Mesenchymal stem cell (in vitro differentiated cells and primary cell): ENCODE results near the gene RASGRF2. TPM values are rescaled to one million over a fixed set of nuclear protein-coding genes. Genes with fewer than 3 reads are reported as not detected.

Experiments used
- DNase-seq: peaks from one replicate; pipeline ENCODE4 v3.0.0-alpha.2; 2013
- H2AFZ ChIP-seq: one replicate; pipeline ENCODE4 v1.6.1; 2013; ENCODE audit warnings: low read depth, mild to moderate bottlenecking, control low read depth, inconsistent platforms, low read length, moderate library complexity
- H2AK5ac ChIP-seq: 2 replicates; pipeline ENCODE4 v1.6.1; 2013; ENCODE audit warnings: low read length, moderate library complexity, mild to moderate bottlenecking, inconsistent platforms; ENCODE audit not compliant: severe bottlenecking
- H2BK120ac ChIP-seq: one replicate; pipeline ENCODE4 v1.6.1; 2013; ENCODE audit warnings: low read depth, mild to moderate bottlenecking, inconsistent platforms, low read length, moderate library complexity
- H2BK12ac ChIP-seq, 2 experiments: one replicate each; pipeline ENCODE4 v1.6.1; 2013; ENCODE audit warnings: inconsistent platforms in 2 of 2, low read length in 2 of 2, mild to moderate bottlenecking in 2 of 2, moderate library complexity in 2 of 2, control low read depth in 1 of 2
- H2BK15ac ChIP-seq: one replicate; pipeline ENCODE4 v1.6.1; 2013; ENCODE audit warnings: mild to moderate bottlenecking, low read depth, inconsistent platforms; ENCODE audit not compliant: poor library complexity, severe bottlenecking
- H2BK5ac ChIP-seq: 2 replicates; pipeline ENCODE4 v1.6.1; 2013; ENCODE audit warnings: low read depth, mild to moderate bottlenecking, low read length, control low read depth, inconsistent platforms; ENCODE audit not compliant: poor library complexity, severe bottlenecking
- H3K14ac ChIP-seq, 2 experiments: one replicate each; pipeline ENCODE4 v1.6.1; 2013; ENCODE audit warnings: inconsistent platforms in 2 of 2, low read length in 2 of 2, control low read depth in 1 of 2, mild to moderate bottlenecking in 1 of 2, moderate library complexity in 1 of 2
- H3K18ac ChIP-seq, 2 experiments: one replicate each; pipeline ENCODE4 v1.6.1; 2013; ENCODE audit warnings: inconsistent platforms in 2 of 2, low read length in 2 of 2, control low read depth in 1 of 2, low read depth in 1 of 2, mild to moderate bottlenecking in 1 of 2
- H3K23ac ChIP-seq, 2 experiments: one replicate each; pipeline ENCODE4 v1.6.1; 2013; ENCODE audit warnings: inconsistent platforms in 2 of 2, low read length in 2 of 2, mild to moderate bottlenecking in 2 of 2, moderate library complexity in 2 of 2, control low read depth in 1 of 2
- H3K27ac ChIP-seq: 2 replicates; pipeline ENCODE4 v1.5.1; 2013; ENCODE audit warnings: mild to moderate bottlenecking, moderate library complexity, low read length, control low read depth, inconsistent platforms; ENCODE audit not compliant: poor library complexity, severe bottlenecking
- H3K27me3 ChIP-seq, 2 experiments: 2 replicates each; pipeline versions ENCODE4 v1.6.1 to v1.7.0; 2013; ENCODE audit warnings: low read length in 2 of 2, mild to moderate bottlenecking in 2 of 2, moderate library complexity in 2 of 2, control low read depth in 1 of 2, inconsistent platforms in 1 of 2; ENCODE audit not compliant: control insufficient read depth in 1 of 2, insufficient read depth in 1 of 2
- H3K36me3 ChIP-seq, 2 experiments: 2 replicates each; pipeline versions ENCODE4 v1.6.1 to v1.7.0; 2013; ENCODE audit warnings: low read length in 2 of 2, control low read depth in 1 of 2, inconsistent platforms in 1 of 2, low read depth in 1 of 2, mild to moderate bottlenecking in 1 of 2; ENCODE audit not compliant: insufficient read depth in 2 of 2, control insufficient read depth in 1 of 2
- H3K4ac ChIP-seq, 2 experiments: one replicate each; pipeline ENCODE4 v1.6.1; 2013; ENCODE audit warnings: inconsistent platforms in 2 of 2, low read length in 2 of 2, mild to moderate bottlenecking in 2 of 2, moderate library complexity in 2 of 2, control low read depth in 1 of 2, low read depth in 1 of 2
- H3K4me1 ChIP-seq: 2 replicates; pipeline ENCODE4 v1.6.1; 2013; ENCODE audit warnings: low read depth, low read length, control low read depth; ENCODE audit not compliant: control insufficient read depth, insufficient read depth
- H3K4me2 ChIP-seq: 2 replicates; pipeline ENCODE4 v1.6.1; 2013; ENCODE audit warnings: low read length, mild to moderate bottlenecking, inconsistent platforms; ENCODE audit not compliant: poor library complexity, severe bottlenecking
- H3K4me3 ChIP-seq, 2 experiments: 2 replicates each; pipeline versions ENCODE4 v1.5.1 to v1.7.0; 2013; ENCODE audit warnings: low read length in 2 of 2, mild to moderate bottlenecking in 2 of 2, control low read depth in 1 of 2, low read depth in 1 of 2; ENCODE audit not compliant: insufficient read depth in 1 of 2
- H3K79me1 ChIP-seq: replicated peaks from 2 replicates; pipeline ENCODE4 v1.6.1; 2013; ENCODE audit warnings: mild to moderate bottlenecking, control low read depth, low read length, inconsistent platforms; ENCODE audit not compliant: poor library complexity, severe bottlenecking
- H3K9ac ChIP-seq: 2 replicates; pipeline ENCODE4 v1.7.0; 2013; ENCODE audit warnings: mild to moderate bottlenecking, low read length, moderate library complexity
- H3K9me3 ChIP-seq: 2 replicates; pipeline ENCODE4 v1.7.0; 2013; ENCODE audit warnings: mild to moderate bottlenecking, low read length; ENCODE audit not compliant: control insufficient read depth
- H4K8ac ChIP-seq: one replicate; pipeline ENCODE4 v1.6.1; 2013; ENCODE audit warnings: inconsistent platforms, mild to moderate bottlenecking, low read length, moderate library complexity
- H4K91ac ChIP-seq: one replicate; pipeline ENCODE4 v1.6.1; 2013; ENCODE audit warnings: mild to moderate bottlenecking, low read length, inconsistent platforms
- WGBS: methylation state at CpG from one replicate; pipeline ENCODE4 v1.1.7; 2013; ENCODE audit warnings: mixed read lengths; 5-methylcytosine and 5-hydroxymethylcytosine counted together
- polyA plus RNA-seq, 2 experiments: library from polyadenylated mRNA; stranded (reverse); fragments of 200-250 nt; gene quantifications; one replicate each; pipeline ENCODE4 v1.2.3, GENCODE V29; 2013

RASGRF2 gene, protein sequence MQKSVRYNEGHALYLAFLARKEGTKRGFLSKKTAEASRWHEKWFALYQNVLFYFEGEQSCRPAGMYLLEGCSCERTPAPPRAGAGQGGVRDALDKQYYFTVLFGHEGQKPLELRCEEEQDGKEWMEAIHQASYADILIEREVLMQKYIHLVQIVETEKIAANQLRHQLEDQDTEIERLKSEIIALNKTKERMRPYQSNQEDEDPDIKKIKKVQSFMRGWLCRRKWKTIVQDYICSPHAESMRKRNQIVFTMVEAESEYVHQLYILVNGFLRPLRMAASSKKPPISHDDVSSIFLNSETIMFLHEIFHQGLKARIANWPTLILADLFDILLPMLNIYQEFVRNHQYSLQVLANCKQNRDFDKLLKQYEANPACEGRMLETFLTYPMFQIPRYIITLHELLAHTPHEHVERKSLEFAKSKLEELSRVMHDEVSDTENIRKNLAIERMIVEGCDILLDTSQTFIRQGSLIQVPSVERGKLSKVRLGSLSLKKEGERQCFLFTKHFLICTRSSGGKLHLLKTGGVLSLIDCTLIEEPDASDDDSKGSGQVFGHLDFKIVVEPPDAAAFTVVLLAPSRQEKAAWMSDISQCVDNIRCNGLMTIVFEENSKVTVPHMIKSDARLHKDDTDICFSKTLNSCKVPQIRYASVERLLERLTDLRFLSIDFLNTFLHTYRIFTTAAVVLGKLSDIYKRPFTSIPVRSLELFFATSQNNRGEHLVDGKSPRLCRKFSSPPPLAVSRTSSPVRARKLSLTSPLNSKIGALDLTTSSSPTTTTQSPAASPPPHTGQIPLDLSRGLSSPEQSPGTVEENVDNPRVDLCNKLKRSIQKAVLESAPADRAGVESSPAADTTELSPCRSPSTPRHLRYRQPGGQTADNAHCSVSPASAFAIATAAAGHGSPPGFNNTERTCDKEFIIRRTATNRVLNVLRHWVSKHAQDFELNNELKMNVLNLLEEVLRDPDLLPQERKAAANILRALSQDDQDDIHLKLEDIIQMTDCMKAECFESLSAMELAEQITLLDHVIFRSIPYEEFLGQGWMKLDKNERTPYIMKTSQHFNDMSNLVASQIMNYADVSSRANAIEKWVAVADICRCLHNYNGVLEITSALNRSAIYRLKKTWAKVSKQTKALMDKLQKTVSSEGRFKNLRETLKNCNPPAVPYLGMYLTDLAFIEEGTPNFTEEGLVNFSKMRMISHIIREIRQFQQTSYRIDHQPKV (N-terminal part only)
- polyA plus RNA-seq (2013, experiment 1 of 2): 24.9 TPM
- 25.2 TPM for polyA plus RNA-seq (2013, experiment 2 of 2)

DNA sequence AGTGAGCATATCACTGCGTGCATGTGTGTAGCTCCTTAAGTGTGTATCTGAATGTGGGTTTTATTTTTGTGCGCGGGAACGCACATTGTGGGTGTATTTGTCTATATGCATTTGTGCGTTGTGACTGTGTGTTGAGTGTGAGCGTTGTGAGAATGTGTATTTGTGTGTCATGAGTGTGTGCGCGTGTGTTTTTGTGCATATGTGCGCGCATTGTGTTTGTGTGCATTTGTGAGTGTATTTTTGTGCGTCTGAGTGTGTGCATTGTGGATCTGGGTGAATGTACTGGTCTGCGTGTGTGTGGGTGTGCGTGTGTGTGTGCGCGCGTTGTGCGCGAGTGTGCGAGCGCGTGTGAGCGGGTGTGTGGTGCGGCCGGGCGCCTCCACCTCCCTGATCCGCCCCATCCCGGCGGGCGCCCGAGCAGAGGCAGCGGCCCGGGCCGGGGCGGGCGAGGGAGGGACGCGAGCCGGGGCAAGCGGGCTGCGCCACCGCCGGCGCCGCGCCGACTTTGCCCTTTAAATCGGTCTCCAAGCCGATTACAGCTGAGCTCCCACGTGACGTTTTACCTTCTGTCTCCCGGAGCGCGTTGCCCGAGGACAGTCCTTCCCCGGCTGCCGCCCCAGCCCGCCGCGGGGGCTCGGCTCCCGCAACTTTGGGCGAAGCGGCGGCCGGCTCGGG lies at the start of gene RASGRF2:
TSS of gene RASGRF2 (plus strand) at position 596 of the 675 bp plus-strand sequence. CDS start 376 bp downstream, outside the sequence.
- H2BK12ac ChIP-seq: peak within 1 kb of the TSS in 1 of 2 experiments; percentile 98
- 10% methylated on average over 52 of the region's 66 CpGs for WGBS
- no peak within 1 kb of the TSS for H3K27ac ChIP-seq
- peaks cover 17% of the 10 kb centered on the region for H3K4me1 ChIP-seq
- no peak within 1 kb of the TSS for H2BK5ac ChIP-seq
- peak within 1 kb of the TSS in 1 of 2 experiments; percentile 99 for H3K23ac ChIP-seq
- peak within 1 kb of the TSS; percentile 59 for H4K8ac ChIP-seq
- no peak within 1 kb of the TSS for H3K9ac ChIP-seq
- peak within 1 kb of the TSS; percentile 5 to 100 for H3K4ac ChIP-seq
- peak within 1 kb of the TSS; percentile 68 to 100 for H3K18ac ChIP-seq
- H2AFZ ChIP-seq: peak within 1 kb of the TSS; percentile 72
- H3K27me3 ChIP-seq: peaks cover 48 to 61% of the 10 kb centered on the region in 2 experiments
- H2BK120ac ChIP-seq: peak within 1 kb of the TSS; percentile 96
- peak within 1 kb of the TSS in 1 of 2 experiments; percentile 99 for H3K14ac ChIP-seq
- no peaks in the 10 kb centered on the region for H3K79me1 ChIP-seq
- H3K9me3 ChIP-seq: no peaks in the 10 kb centered on the region
- H2AK5ac ChIP-seq: no peak within 1 kb of the TSS
- peak within 1 kb of the TSS; percentile 74 for H3K4me2 ChIP-seq
- peak within 1 kb of the TSS; percentile 73 for H2BK15ac ChIP-seq
- peak; percentile 78 for DNase-seq
- H3K36me3 ChIP-seq: no peaks in the 10 kb centered on the region
- peak within 1 kb of the TSS; percentile 50 to 64 for H3K4me3 ChIP-seq
- peak within 1 kb of the TSS; percentile 77 for H4K91ac ChIP-seq

DNA sequence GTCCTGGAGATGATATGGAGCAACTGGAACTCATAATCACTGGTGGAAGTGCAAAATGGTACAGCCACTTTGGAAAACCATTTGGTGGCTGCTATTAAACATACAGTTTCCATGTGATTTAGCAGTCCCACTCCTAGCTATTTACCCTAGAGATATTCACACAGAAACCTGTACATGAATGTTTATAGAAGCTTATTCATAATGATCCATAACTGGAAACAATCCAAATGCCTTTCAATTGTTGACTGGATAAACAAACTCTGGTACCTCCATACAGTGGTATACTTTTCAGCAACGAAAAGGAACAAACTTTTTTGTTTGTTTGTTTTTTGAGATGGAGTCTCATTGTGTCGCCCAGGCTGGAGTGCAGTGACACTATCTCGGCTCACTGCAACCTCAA lies 47.7 kb upstream of the RASGRF2 start:
- Histone ChIP-seq H3K23ac (no peak overlapping the region), H3K36me3 (no peaks in the 10 kb centered on the region), H2BK12ac (no peak overlapping the region), H2BK5ac (no peak overlapping the region), H3K9me3 (no peaks in the 10 kb centered on the region), H3K4ac (no peak overlapping the region), H3K27me3 (no peaks in the 10 kb centered on the region), H2BK120ac (no peak overlapping the region), H3K18ac (no peak overlapping the region), H3K4me2 (no peak overlapping the region), H2BK15ac (no peak overlapping the region), H2AK5ac (no peak overlapping the region), H4K91ac (no peak overlapping the region), H3K4me1 (no peaks in the 10 kb centered on the region), H3K27ac (no peak overlapping the region), H3K4me3 (no peak overlapping the region), H3K79me1 (no peaks in the 10 kb centered on the region), H2AFZ (no peak overlapping the region), H3K9ac (no peak overlapping the region), H4K8ac (no peak overlapping the region), H3K14ac (no peak overlapping the region)
- no peak for DNase-seq
- 89% methylated on average over 3 of the region's 3 CpGs for WGBS

DNA sequence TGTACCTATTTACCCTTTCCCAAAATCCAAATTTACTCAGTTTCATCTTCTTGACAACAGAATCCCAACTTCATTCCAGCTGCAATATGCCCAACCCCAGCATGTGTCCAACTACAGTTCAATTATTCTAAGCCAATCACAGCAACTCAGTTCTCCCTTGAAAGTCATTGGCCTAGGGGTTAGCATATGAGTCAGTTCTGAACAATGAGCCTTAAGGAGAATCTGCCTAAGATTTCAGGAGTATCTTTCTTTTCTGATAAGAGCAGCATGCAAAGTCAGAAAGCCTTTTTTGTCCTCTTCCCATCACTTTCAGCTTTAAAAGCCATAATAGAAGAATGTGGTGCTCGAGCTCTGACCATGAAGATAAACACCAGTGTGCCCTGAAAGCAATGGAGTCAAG lies 44.4 kb upstream of the RASGRF2 start:
- Histone ChIP-seq H2BK120ac (no peak overlapping the region), H2AK5ac (no peak overlapping the region), H3K4me2 (no peak overlapping the region), H3K9ac (no peak overlapping the region), H3K4me3 (no peak overlapping the region), H3K36me3 (no peaks in the 10 kb centered on the region), H2BK12ac (no peak overlapping the region), H3K4me1 (peaks cover 3% of the 10 kb centered on the region), H3K27me3 (no peaks in the 10 kb centered on the region), H2BK5ac (no peak overlapping the region), H3K23ac (no peak overlapping the region), H3K18ac (no peak overlapping the region), H3K79me1 (no peaks in the 10 kb centered on the region), H4K8ac (no peak overlapping the region), H3K9me3 (no peaks in the 10 kb centered on the region), H3K4ac (no peak overlapping the region), H3K27ac (no peak overlapping the region), H4K91ac (no peak overlapping the region), H2BK15ac (no peak overlapping the region), H2AFZ (no peak overlapping the region), H3K14ac (no peak overlapping the region)
- WGBS: no CpG with 5 or more reads among the region's 1 CpG
- no peak for DNase-seq
